ENCODE results near the gene UBE2QL1.

Gene UBE2QL1, protein sequence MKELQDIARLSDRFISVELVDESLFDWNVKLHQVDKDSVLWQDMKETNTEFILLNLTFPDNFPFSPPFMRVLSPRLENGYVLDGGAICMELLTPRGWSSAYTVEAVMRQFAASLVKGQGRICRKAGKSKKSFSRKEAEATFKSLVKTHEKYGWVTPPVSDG

DNA sequence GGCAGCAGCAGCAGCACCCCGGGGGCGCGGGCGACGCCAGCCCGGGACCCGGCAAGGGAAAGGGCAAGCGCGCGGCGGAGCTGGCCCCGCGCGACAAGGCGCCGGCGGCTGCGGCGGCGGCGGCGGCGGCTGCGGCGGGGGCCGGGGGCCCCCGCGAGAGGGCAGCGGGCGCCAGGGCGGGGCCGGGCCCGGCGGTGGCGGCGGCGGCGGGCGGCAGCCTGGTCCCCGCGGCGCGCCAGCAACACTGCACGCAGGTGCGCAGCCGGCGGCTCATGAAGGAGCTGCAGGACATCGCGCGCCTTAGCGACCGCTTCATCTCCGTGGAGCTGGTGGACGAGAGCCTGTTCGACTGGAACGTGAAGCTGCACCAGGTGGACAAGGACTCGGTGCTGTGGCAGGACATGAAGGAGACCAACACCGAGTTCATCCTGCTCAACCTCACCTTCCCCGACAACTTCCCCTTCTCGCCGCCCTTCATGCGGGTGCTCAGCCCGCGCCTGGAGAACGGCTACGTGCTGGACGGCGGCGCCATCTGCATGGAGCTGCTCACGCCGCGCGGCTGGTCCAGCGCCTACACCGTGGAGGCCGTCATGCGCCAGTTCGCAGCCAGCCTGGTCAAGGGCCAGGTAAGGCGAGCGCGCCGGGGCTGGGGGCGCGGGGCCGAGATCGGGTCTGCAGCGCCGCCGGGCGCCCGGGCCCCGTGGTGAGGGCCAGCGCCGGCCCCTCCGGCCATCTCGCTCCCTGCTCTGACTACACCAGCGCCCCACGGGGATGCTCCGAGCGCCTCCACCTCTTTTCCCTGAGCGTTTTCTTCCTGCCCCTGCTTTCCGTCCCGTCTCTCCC lies at the start of gene UBE2QL1:
Gene UBE2QL1 (plus strand): TSS at position 238 of the 843 bp plus-strand sequence. CDS start 35 bp downstream, at position 273.
- no peaks in the 10 kb centered on the region for H3K79me2 ChIP-seq (ENCODE audit: insufficient read depth, low read length)
- H3K4me3 ChIP-seq (ENCODE audit: low read depth, low read length, poor library complexity, severe bottlenecking): no peak within 1 kb of the TSS
- no peaks in the 10 kb centered on the region for H3K4me1 ChIP-seq (ENCODE audit: insufficient read depth, low read length, severe bottlenecking)
- H3K27ac ChIP-seq (ENCODE audit: low read depth, low read length, poor library complexity, severe bottlenecking): no peak within 1 kb of the TSS
- no peak within 1 kb of the TSS for H3K9ac ChIP-seq (ENCODE audit: low read length)
- no peak within 1 kb of the TSS for H2AFZ ChIP-seq (ENCODE audit: low read length)
- H3K9me2 ChIP-seq (ENCODE audit: low read depth, low read length): no peaks in the 10 kb centered on the region
- no peak within 1 kb of the TSS for H3K4me2 ChIP-seq (ENCODE audit: low read length)
- H3K36me3 ChIP-seq (ENCODE audit: insufficient read depth, low read length): no peaks in the 10 kb centered on the region
- H3F3A ChIP-seq (ENCODE audit: insufficient read depth, low read length): no peaks in the 10 kb centered on the region
- H3K9me3 ChIP-seq (ENCODE audit: low read length): no peaks in the 10 kb centered on the region
- H4K20me1 ChIP-seq (ENCODE audit: insufficient read depth, low read length): no peaks in the 10 kb centered on the region
- no peaks in the 10 kb centered on the region for H3K27me3 ChIP-seq (ENCODE audit: insufficient read depth, low read length)
- TF ChIP-seq, protein P1, sequence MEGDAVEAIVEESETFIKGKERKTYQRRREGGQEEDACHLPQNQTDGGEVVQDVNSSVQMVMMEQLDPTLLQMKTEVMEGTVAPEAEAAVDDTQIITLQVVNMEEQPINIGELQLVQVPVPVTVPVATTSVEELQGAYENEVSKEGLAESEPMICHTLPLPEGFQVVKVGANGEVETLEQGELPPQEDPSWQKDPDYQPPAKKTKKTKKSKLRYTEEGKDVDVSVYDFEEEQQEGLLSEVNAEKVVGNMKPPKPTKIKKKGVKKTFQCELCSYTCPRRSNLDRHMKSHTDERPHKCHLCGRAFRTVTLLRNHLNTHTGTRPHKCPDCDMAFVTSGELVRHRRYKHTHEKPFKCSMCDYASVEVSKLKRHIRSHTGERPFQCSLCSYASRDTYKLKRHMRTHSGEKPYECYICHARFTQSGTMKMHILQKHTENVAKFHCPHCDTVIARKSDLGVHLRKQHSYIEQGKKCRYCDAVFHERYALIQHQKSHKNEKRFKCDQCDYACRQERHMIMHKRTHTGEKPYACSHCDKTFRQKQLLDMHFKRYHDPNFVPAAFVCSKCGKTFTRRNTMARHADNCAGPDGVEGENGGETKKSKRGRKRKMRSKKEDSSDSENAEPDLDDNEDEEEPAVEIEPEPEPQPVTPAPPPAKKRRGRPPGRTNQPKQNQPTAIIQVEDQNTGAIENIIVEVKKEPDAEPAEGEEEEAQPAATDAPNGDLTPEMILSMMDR (IDR thresholded peaks at IDR 0.05; ENCODE audit: low read length): no peak
- TF ChIP-seq EZH2 (IDR thresholded peaks at IDR 0.05; ENCODE audit: borderline replicate concordance, low read length): no peak

DNA sequence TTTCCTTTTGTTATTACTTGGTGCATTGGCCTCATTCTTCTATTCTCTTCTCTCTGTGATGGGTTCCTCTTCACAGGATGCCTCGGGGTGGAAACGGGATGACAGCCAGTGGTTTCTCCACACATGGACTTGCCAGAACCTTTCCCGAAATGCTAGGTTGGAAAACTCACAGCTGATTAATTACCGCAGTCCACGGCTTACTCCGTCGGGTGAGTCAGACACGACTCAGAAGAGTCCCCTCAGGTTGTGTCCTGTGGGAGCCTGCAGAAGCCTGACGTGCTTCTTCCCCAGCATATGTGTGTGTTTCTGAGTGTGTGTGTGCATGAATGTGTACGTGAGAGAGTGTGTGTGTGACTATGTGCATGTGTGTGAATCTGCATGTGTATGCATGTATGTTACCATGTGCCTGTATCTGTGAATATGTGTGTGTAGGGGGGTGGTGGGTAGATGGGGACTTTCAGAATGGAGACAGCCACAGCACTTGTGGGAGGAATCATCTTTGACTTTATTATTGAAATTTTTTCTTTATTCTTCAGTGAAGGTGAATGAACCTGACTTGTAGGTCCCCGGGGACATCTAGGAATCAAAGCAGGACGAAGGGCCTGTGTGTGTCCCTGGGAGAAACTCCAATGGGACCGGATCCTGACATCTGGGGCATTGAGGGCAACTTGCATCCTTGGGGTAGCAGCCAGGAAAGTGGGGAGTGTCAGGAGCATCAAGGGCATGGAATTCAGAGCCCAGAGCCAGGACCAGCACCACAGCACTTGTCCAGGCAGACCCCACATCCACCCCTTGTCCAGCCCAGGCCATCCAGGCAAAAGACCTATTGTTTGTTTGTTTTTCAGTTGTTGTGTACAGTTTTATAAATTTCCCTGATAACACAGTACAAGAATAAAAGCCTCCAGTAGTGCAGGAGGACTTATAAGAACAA lies 48.4 kb upstream of the UBE2QL1 start:
- no peak overlapping the region for H3K9ac ChIP-seq (ENCODE audit: low read length)
- H3F3A ChIP-seq (ENCODE audit: insufficient read depth, low read length): no peaks in the 10 kb centered on the region
- no peaks in the 10 kb centered on the region for H3K79me2 ChIP-seq (ENCODE audit: insufficient read depth, low read length)
- no peak overlapping the region for H3K4me3 ChIP-seq (ENCODE audit: low read depth, low read length, poor library complexity, severe bottlenecking)
- no peak overlapping the region for H3K4me2 ChIP-seq (ENCODE audit: low read length)
- H3K9me3 ChIP-seq (ENCODE audit: low read length): no peaks in the 10 kb centered on the region
- H3K36me3 ChIP-seq (ENCODE audit: insufficient read depth, low read length): no peaks in the 10 kb centered on the region
- H4K20me1 ChIP-seq (ENCODE audit: insufficient read depth, low read length): no peaks in the 10 kb centered on the region
- no peaks in the 10 kb centered on the region for H3K4me1 ChIP-seq (ENCODE audit: insufficient read depth, low read length, severe bottlenecking)
- no peak overlapping the region for H2AFZ ChIP-seq (ENCODE audit: low read length)
- H3K27me3 ChIP-seq (ENCODE audit: insufficient read depth, low read length): peaks cover 6% of the 10 kb centered on the region; the same call in 1 of the 2 replicates
- H3K9me2 ChIP-seq (ENCODE audit: low read depth, low read length): no peaks in the 10 kb centered on the region
- no peak overlapping the region for H3K27ac ChIP-seq (ENCODE audit: low read depth, low read length, poor library complexity, severe bottlenecking)
- no peak for TF ChIP-seq EZH2 (IDR thresholded peaks at IDR 0.05; ENCODE audit: borderline replicate concordance, low read length)
- TF ChIP-seq, protein P1 (IDR thresholded peaks at IDR 0.05; ENCODE audit: low read length): no peak

DNA sequence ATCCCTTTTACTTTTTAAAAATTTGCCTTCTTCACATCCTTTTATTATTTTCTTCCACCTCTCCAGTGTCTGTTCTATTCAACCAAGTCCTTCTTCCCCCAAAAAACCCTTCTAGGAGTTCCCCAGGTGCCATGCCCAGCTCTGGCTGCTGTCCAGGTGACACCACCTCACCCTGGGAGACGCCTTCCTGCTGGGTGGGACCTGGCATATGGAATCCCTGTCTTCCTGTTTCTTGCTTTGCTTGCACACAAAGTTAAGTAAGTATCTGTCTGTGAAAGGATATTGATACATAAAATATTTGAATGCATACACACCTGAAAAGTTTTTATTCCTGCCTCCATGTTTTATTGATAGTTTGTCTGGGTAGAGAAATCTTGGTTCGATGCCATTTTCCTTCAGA lies 47.2 kb upstream of the UBE2QL1 start:
- Histone ChIP-seq H3K9me2 (ENCODE audit: low read depth, low read length) (no peaks in the 10 kb centered on the region), H3K9me3 (ENCODE audit: low read length) (no peaks in the 10 kb centered on the region), H3F3A (ENCODE audit: insufficient read depth, low read length) (no peaks in the 10 kb centered on the region), H3K36me3 (ENCODE audit: insufficient read depth, low read length) (no peaks in the 10 kb centered on the region), H4K20me1 (ENCODE audit: insufficient read depth, low read length) (no peaks in the 10 kb centered on the region), H3K79me2 (ENCODE audit: insufficient read depth, low read length) (no peaks in the 10 kb centered on the region), H3K9ac (ENCODE audit: low read length) (no peak overlapping the region), H3K4me2 (ENCODE audit: low read length) (no peak overlapping the region), H3K27ac (ENCODE audit: low read depth, low read length, poor library complexity, severe bottlenecking) (no peak overlapping the region), H3K4me3 (ENCODE audit: low read depth, low read length, poor library complexity, severe bottlenecking) (no peak overlapping the region), H3K4me1 (ENCODE audit: insufficient read depth, low read length, severe bottlenecking) (no peaks in the 10 kb centered on the region), H2AFZ (ENCODE audit: low read length) (no peak overlapping the region), H3K27me3 (ENCODE audit: insufficient read depth, low read length) (peaks cover 6% of the 10 kb centered on the region; the same call in 1 of the 2 replicates)
- no peak for TF ChIP-seq EZH2 (IDR thresholded peaks at IDR 0.05; ENCODE audit: borderline replicate concordance, low read length)

Data from OCI-LY1 (cell line).